Activated gamma-delta T cell (primary cell): ENCODE results near the gene ZNF532.
"Not testable (repeated sequence)": the region's sequence is repeated elsewhere in the genome, so short reads cannot be mapped to it uniquely, and the experiment has no call there.

Source experiments
- DNase-seq: peaks from one replicate; lab custom pipeline; 2025; lab: John Stamatoyannopoulos, UW

Gene ZNF532

DNA sequence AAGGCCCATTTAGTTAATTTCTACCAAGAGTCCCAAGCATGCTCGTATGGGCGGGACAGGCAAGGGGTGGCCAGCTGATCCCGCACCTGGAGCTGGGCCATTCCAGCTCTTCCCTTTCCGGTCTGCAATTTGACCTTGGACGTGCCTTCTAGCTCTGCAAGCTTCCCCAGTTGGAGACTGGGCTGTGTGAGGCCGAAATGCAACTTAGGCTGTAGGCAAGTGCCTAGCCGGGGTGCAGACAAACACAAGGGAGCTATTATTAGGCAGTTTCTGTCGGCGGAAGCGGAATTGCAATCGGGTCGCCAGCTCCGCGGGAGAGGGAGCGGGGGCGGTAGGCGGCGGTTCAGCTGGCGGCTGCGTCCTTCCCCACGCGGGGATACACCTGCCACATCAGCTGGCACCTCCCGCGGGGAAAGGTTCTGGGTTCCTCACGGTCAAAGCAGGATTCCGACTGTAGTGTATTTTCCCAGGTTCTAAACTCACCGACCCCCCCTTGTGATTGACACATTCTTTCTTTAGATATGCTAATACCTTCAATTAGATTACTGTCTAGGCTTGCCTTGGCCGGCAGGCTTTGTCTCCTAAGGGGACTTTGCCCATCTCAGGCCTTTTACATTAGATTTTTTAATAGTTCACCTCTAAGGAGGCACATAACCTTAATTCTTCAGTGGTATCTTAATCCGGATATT is 17.1 kb upstream of the ZNF532 start:
- DNase-seq = no peak

DNA sequence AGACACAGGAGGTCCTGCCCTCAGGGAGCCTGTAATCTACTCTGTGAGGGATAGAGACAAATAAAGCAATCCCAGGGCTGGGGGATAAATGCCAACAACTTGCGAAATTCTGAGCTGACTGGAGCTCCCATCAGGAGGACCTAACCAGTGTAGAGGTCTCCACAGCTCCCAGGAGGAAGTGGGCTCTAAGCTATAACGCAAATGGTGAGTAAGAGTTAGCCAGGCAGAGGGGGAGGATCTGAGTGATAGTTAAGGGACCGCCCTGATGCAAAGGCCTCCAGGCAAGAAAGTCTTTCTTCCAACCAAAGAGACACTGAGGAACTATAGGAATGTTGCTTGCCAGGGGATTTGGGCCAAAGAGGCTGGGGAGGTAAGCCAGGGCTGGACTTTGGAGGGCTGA is 16.0 kb upstream of the ZNF532 start:
- no peak for DNase-seq

DNA sequence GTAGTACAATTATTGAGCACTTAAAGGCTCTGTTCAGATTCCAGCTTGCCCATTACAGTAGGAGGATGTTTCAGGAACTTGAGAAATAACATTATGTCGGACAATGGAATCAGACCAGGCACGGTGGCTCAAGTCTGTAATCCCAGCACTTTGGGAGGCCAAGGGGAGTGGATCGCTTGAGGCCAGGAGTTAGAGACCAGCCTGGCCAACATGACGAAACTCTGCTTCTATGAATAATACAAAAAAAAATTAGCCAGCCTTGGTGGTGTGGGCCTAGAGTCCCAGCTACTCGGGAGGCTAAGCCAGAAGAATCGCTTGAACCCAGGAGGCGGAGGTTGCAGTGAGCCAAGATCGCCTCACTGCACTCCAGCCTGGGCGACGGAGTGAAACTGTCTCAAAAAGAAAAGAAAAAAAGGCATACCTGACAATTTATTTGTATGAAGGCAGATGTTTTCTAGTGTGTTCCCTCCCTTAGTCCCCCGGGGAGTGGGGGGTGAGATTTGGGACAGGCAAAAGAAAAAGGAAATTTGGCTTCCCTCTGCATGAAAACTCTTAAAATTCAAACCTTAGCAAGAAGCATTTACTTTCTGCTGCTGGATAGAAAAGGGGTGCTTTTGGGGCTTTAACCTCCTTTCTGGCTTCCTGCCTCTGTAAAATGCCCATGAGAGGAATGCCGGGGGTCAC is 13.7 kb upstream of the ZNF532 start:
- no peak for DNase-seq

DNA sequence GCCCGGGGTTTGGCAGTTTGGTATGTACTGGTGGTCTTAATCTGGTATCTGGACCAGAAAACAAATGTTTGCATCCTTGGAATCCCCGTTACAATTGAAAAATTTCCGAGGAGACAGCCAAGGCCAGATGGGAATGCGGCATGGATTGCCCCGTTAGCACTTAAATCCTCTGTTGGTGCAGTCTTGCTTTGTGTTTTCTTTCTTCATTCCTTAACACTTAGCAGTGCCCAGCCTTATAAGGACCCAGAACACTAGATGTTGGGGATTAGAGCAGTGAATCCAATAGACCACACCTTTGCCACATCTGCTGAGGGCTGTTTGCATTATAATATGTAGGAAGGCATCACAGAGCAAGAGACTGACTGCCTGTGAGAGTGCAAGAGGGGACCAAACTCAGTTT is 12.8 kb upstream of the ZNF532 start:
- no peak for DNase-seq

DNA sequence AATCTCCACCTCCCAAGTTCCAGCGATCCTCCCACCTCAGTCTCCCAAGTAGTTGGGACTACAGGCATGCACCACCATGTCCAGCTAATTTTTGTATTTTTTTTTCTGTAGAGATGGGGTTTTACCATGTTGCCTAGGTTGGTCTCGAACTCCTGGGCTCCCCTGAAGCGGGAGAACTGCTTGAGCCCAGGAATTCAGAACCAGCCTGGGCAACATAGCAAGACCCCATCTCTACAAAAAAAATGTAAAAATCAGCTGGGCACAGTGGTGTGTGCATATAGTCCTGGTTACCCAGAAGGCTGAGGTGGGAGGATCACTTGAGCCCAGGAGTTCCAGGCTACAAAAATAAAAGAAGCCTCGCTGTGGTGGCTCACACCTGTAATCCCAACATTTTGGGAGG is 12.0 kb upstream of the ZNF532 start:
- DNase-seq = no peak

DNA sequence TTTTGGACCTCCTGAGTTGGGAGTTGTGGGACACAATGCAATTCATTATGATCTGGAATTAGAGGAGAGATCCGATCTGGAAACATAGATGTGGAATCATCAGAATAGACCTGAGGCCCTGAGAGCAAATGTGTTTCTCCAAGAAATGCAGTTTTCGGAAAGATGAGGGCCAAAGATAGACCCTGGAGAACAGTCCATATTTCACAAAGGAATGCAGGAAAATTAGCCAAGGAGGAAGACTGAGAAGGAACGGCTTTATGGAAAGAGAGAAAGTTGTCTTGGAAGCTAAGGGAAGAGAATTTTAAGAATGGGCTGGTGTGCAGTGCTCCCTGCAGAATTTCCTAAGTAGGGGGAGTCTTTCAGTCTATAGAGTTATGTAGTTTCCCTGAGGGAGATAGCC is 11.1 kb upstream of the ZNF532 start:
- no peak for DNase-seq

DNA sequence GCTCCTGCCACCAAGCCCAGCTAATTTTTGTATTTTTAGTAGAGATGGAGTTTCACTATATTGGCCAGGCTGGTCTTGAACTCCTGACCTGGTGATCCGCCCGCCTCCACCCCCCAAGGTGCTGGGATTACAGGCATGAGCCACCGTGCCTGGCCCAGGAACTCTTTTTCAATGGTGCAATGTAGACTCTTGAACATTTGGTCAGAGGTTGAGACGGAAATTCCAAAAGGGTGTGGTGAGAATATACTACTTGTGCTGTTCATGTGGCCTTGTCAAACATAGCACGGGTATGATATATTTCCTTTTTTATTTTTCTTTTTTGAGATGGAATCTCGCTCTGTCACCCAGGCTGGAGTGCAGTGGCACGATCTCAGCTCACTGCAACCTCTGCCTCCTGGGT is 9.2 kb upstream of the ZNF532 start:
- not testable (repeated sequence) for DNase-seq

DNA sequence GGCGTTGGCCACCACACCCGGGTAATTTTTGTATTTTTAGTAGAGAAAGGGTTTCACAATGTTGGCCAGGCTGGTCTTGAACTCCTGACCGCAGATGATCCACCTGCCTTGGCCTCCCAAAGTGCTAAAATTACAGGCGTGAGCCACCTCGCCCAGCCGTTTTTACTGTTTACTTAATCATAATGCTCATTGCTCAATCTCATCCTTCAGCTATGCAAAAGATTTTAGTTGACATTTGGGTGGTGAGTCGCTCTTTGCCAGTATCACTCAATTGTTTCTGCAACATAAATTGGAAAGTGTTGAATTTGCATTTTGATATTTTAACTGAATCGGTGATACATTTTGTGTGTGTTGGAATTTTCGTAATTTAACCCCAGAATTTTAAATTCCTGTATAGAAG is 7.8 kb upstream of the ZNF532 start:
- no peak for DNase-seq

DNA sequence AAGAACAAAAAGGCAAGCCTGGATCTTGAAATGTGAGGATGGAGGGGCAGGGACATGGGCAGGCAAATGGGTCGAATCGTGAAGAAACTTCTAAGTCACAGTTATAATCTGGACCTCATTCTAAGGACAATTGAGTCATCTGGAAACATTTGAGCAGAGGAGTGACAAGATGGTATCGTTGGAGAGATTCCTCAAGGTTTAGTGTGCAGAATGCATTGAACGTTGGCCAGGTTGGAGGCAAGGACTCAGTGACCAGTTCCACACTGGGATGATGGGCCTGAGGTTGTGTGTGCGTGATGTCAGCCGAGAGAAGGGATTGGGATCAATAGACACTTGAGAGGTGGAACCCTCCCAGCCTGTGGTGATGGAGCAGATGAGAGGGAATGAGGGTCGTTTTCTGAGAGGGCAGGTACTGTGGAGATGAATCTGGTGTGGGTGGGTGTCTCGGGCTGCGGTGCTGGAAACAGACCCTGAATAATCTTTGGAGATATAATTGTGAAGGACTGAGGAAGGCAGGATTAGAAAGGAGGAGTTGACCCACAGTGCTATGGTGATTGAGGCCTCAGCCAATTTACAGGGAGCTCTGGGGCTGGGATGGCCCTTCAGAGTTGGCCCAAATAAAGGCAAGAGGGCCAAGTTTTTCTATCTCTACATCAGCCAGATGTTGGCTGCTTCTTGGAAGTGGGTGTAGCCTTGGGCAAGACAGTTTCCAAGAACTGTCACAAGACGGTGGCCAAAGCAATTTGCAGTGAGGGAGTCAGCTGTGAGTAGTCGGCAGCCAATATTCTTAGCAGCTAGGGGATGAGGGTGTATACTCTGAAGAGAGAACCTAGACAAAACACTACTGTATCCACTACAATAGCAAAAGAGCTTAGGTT is 5.8 kb upstream of the ZNF532 start:
- no peak for DNase-seq

DNA sequence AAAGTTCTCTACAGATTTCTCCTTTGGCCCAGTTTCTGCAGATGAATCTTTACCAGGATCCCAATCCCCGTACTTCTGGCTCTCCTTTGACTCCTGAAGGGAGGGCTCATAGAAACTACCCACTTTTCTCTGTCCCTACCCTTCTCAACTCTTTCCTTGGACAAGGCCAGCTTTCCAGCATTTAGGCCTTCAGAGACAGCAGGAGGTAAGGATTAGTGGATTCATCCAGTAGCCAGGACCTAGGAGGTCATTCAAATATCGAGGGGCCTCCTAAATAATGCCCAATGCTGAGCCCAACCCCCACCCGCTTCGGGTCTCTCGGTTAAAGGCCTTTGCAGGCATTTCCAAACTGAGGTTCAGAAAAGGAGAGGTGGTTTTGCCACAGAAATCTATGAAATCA is 4.8 kb upstream of the ZNF532 start:
- DNase-seq = no peak

DNA sequence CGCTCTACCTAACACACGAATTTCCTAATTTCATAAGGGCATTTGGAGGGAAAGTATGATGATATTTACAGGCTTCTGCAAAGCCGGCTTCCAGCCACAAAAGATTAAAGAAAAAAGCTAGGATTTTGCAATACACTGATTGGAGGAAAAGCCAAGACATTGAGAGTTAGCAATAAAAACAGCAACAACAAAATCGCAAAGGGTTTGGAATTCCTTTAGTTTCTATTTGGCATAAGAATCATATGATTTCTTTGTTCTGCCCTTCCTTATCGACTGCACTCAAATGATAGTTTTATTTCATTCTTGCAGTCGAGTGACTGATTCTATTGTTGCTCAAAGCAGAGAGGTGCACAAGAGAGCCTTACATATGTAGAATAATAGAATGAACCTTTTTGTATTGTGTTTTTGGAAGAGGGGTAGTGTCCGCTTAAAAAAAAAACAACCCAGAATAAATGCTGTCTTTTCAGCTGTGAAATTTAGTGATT is 3.9 kb upstream of the ZNF532 start:
- DNase-seq = no peak

DNA sequence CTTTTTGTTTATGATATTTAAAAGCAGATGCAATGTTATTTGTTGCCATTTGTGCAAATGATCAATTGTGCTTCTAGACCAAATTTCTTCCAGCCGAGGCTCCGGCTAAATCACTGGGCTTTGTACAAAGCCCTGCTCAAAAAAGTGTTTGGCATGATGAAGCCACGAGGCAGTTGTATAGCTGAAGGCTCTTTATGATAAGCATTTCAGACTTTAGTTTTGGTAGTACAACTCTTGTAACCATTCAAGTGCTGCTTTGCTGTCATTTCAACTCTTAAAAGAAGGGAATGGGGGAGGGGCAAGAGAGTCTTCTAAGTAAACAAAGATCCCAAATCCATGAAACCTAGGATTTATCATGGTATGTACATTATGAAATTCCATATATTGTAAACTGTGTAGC is 3.3 kb upstream of the ZNF532 start:
- no peak for DNase-seq

DNA sequence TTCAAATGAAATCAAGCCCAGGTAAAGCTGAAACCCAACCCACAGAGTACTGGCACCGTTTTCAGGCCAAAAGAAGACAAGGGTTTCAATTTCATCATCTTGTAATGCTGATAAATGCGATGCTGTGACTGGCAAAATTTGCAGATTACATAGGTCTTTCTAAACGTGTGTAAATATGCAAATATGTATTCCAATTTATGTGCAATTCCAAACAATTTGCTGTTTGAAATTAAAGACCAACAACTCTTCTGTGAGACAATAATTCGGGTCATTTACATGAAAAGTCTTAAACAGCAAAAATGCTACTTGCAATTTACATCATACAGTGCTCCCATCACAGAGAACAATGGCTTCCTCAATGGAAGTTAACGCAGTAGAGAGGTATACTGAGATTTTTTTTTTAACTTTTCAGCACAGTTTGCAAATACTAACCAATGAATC is 2.8 kb upstream of the ZNF532 start:
- no peak for DNase-seq

DNA sequence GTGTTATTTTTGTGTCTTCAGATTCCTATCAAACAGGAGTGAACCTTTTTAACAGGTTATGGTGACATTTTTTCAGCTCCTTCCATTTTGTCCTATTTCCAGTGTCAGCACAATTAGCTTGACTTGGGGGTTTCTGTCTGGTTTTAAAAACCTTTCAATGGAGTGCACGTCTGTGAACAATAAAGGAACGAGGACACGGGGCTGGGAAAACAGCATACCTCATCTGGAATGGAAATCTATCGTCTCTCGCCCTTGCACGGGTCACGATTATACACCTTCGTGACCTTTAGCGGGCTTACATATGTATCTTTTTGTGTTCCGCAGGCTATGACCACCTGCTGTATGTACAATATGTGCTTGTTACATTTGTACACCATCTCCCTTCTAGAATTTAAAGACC is 2.3 kb upstream of the ZNF532 start:
- no peak for DNase-seq

DNA sequence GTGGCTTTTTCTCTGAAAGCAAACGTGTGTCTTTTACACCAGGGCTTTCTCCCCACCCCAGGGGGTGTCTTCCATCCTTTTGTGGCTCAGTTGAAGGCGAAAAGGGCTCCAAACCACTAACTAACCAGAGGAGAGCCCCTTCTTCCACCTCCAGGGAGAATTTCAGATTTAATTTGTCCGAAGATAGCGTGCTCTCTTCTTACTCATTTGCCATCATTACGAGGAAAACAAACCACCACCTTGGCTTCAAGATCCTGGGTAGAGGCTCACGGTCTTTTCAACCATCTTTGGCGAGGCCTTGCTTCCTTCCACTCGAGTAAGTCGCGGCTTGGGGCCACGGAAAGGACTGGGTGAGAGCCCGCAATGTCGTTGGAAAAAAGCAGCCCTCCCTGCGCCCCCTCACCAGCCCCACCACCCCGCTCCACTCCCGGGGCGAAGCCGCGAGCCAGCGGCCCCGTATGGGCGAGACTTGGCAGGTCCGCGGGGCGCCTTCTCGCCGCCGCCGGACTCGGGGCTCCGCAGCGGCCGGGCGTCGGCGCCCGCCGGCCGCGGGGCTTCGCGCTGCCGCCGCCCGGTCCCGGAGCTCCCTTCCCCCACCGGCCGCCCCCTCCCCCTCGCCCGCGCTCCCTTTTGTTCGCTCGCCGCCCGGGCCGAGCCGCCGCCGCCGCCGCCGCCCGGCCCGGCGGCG is 1.7 kb upstream of the ZNF532 start:
- no peak for DNase-seq

DNA sequence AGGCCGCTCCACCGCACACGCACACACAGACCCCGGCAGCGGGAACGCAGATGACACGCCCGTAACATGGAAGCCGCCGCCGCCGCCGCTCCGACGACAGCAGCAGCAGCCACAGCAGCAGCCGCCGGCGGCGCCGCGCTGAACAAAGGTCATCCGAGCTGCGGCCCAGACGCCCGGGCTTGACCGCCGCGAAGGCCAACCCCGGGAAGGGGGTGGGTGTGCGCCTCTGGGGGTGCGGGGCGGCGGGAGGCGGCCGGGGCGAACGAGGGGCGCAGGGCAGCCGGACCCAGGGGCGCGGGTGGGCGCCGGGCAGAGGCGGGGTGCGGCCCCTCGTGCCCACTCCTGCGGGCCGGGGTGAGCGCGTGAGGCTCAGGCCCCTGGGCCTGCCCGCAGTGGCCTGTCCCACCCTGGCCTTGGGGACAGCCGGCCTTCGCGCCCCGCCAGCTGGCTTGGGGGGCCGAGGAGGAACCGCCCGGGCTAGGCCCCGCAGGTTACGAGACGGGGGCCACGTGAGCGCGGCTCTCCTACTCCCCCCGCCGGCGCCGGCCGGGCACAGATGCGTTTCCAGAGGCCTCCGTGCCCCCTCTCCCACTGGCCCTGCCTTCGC is 1.0 kb upstream of the ZNF532 start:
- peak; percentile 15 for DNase-seq

DNA sequence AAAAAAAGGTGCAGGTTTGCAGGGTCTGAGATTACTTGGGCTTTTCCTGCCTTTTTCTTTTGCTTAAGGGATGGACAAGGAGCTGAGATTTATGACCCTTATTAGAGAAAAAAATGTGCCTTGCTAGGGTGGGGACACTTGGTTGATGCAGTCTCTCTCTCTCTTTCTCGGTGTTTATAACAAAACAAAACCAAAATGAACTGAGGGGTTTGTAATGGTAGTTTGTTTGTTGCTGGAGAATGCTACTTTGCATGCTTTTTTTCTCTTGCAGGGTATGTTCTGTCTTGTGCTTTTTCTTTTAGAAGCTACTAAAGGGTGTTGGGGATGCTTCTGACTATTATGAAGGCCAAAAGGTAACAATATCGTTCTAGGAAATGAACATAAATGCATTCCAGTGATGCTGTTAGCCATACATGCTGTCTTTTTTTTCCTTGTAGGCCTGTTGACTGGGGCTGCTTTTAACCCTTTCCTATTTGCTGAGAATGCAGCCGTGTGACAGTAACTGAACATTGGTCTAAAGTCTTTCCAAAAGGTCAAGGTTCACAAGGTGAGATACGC is 435 bp downstream of the ZNF532 start:
- no peak for DNase-seq

DNA sequence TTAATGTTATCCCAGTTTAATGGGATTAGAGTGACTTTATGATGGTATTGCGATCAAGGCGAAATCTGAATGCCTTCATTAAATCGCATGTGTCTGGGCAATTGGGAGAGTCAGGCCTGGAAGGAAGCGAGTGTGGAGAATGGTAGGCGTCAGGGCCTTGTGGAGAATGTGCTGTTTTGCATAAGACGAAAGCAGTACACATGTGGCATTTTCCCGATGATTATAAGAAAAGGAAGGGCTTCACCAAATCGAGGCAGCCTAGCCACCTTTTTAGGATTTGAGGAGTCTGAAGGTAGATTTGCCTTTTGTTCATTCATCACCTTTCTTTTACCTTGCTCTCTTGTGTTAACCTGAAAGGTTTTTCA is 1.0 kb downstream of the ZNF532 start:
- no peak for DNase-seq

DNA sequence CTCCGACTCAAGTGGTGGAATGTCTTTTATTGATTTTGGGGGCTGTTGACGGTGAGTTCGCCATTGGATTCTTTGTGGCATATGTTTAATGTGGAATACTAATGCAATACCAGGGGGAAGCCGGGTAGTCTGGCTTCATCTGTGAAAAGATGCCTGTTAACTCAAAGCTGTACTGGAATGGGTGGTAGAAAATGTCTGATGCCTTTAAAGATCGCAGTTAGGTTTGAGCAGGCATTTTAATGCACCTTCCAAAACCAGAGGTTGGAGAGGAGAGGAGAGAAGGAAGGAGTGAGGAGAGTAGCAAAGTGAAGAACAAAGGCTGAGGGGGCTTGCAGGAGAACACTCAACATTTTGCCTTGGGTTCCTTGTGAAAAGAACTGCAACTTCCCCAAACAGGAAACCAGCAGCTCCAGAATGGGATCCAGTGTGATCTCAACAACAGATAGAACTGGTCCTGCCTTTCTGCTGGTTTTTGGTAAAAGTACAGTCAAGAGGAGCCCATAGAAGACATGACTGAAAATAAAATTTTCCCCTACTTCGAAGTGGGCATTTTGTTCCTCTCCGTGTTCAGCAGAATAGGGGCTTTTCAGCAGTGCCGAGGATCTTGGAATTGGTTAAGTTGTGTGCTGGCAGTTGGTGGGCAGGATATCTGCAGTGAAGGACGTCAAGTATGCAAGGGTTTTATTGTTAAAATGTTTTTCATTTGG is 1.5 kb downstream of the ZNF532 start:
- DNase-seq = no peak

DNA sequence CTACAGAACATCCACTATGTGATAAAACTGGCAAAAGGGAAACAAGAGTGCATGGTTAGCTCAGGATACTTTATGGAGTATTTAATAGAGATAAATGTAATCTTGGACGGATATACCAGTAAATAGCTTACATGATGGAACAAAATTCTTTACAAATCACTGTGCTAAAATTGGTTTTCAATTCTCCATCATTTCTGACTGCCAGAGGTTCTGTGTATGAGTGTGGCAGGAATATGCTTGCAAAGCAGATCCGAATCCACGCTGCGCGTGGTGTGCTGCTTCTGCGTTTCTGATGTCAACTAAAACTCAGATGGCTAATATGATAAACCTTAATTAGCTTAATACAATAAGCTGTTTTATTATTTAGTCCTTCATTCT is 2.1 kb downstream of the ZNF532 start:
- DNase-seq = no peak
